OCI-LY7 (cell line): Measurements from ENCODE around the gene PRG3. TPM values are rescaled to one million over a fixed set of nuclear protein-coding genes. Genes with fewer than 3 reads are reported as not detected.
A peak's percentile ranks its signal among the peaks of the same experiment; 100 is the strongest.
"Not testable (repeated sequence)": the region's sequence is repeated elsewhere in the genome, so short reads cannot be mapped to it uniquely, and the experiment has no call there.

Experiments used
- BruUV-seq: library from RNA; stranded (reverse); fragments of 400-500 nt; replicated peaks from 2 replicates; lab custom pipeline; 2021; lab: Mats Ljungman, UMichigan
- CTCF ChIA-PET: fragments of 300-600 bp; sonication (Branson Sonifier 250); formaldehyde crosslinking; loops from one replicate; lab custom pipeline; 2022; ENCODE audit warnings: antibody characterized with exemption; ENCODE audit not compliant: unreplicated experiment; lab: Charles Lee
- POLR2A ChIA-PET: fragments of 300-600 bp; sonication (Branson Sonifier 250); formaldehyde crosslinking; loops from one replicate; lab custom pipeline; 2022; ENCODE audit warnings: antibody characterized with exemption; lab: Charles Lee
- DNase-seq: peaks from one replicate; pipeline ENCODE4 v3.0.0-alpha.2; 2015; ENCODE audit warnings: low spot score
- H2AFZ ChIP-seq: fragments of 200-600 bp; sonication (generic), shearing (Covaris generic); 2 replicates; pipeline ENCODE4 v1.6.1; 2014; ENCODE audit warnings: mild to moderate bottlenecking, antibody characterized with exemption, low read length, moderate library complexity
- H3K27ac ChIP-seq: fragments of 200-600 bp; sonication (generic); 2 replicates; pipeline ENCODE4 v1.5.1; 2014; ENCODE audit warnings: mixed run types, low read depth, mild to moderate bottlenecking, moderate library complexity, low read length, inconsistent platforms; ENCODE audit not compliant: poor library complexity, severe bottlenecking
- H3K36me3 ChIP-seq: fragments of 200-600 bp; sonication (generic); 2 replicates; pipeline ENCODE4 v1.6.1; 2014; ENCODE audit warnings: mild to moderate bottlenecking, antibody characterized with exemption, low read length, moderate library complexity, mixed read lengths; ENCODE audit not compliant: insufficient read depth
- H3K4me1 ChIP-seq: fragments of 200-600 bp; sonication (generic); 2 replicates; pipeline ENCODE4 v1.5.1; 2014; ENCODE audit warnings: mild to moderate bottlenecking, low read length; ENCODE audit not compliant: insufficient read depth, poor library complexity, severe bottlenecking
- H3K4me2 ChIP-seq: fragments of 200-600 bp; sonication (generic); 2 replicates; pipeline ENCODE4 v1.6.1; 2014; ENCODE audit warnings: mild to moderate bottlenecking, low read length
- H3K4me3 ChIP-seq: fragments of 200-600 bp; sonication (generic); 2 replicates; pipeline ENCODE4 v1.5.1; 2014; ENCODE audit warnings: mild to moderate bottlenecking, low read depth, low read length; ENCODE audit not compliant: poor library complexity, severe bottlenecking
- H3K79me2 ChIP-seq: fragments of 200-600 bp; sonication (generic); 2 replicates; pipeline ENCODE4 v1.6.1; 2016; ENCODE audit warnings: low read depth, mild to moderate bottlenecking, low read length, moderate library complexity, mixed read lengths; ENCODE audit not compliant: insufficient read depth
- H3K9me2 ChIP-seq: fragments of 200-600 bp; sonication (generic); 2 replicates; pipeline ENCODE4 v1.6.1; 2016; ENCODE audit warnings: mild to moderate bottlenecking, low read length, mixed read lengths; ENCODE audit not compliant: insufficient read depth
- H3K9me3 ChIP-seq: fragments of 200-600 bp; sonication (generic); 2 replicates; pipeline ENCODE4 v1.6.1; 2014; ENCODE audit warnings: mild to moderate bottlenecking, mixed run types, low read length, mixed read lengths
- H4K20me1 ChIP-seq: fragments of 200-600 bp; sonication (generic); 2 replicates; pipeline ENCODE4 v1.6.1; 2014; ENCODE audit warnings: mild to moderate bottlenecking, antibody characterized with exemption, low read length, moderate library complexity, mixed read lengths; ENCODE audit not compliant: insufficient read depth
- CTCF ChIP-seq: fragments of 200-600 bp; sonication (generic); conservative IDR thresholded peaks from 2 replicates; pipeline ENCODE4 v1.5.1; 2014; ENCODE audit warnings: mild to moderate bottlenecking, antibody characterized with exemption, low read length, moderate library complexity, mixed read lengths
- EZH2phosphoT487 ChIP-seq: fragments of 200-600 bp; sonication (generic); IDR thresholded peaks from 2 replicates; pipeline ENCODE4 v1.6.1; 2018; ENCODE audit warnings: low read depth, borderline replicate concordance, mild to moderate bottlenecking, mixed run types, antibody characterized with exemption, low read length, moderate library complexity, mixed read lengths
- intact Hi-C: fragments of 100-400 bp; cut with micrococcal nuclease; formaldehyde crosslinking; loops from one replicate; pipeline ENCODE4 v1.10.0; 2022; ENCODE audit not compliant: unreplicated experiment
- total RNA-seq, 2 experiments: library from RNA; depleted of rRNA in 1 of 2; stranded (reverse); fragments of >200 nt in 1 of 2; shearing (Covaris generic) in 1 of 2; gene quantifications; 2 replicates each; pipeline ENCODE4 v1.2.3, GENCODE V29; 2014 to 2022

The PRG3 gene
- total RNA-seq, 2 experiments from 2014 or later = not detected

- Histone ChIP-seq H4K20me1 (no peaks in the 10 kb centered on the region), H3K9me3 (no peaks in the 10 kb centered on the region), H3K79me2 (peaks cover 16% of the 10 kb centered on the region), H3K4me3 (no peak overlapping the region), H3K4me2 (no peak overlapping the region), H2AFZ (no peak overlapping the region), H3K27ac (no peak overlapping the region), H3K9me2 (no peaks in the 10 kb centered on the region), H3K36me3 (peaks cover 3% of the 10 kb centered on the region; the same call in 1 of the 2 replicates), H3K4me1 (peaks cover 13% of the 10 kb centered on the region)
- TF ChIP-seq EZH2phosphoT487 = no peak
- no peak for TF ChIP-seq CTCF
- DNase-seq = no peak
- intact Hi-C loops = loop anchor here (5.0 kb wide), 2 partner anchors 308 to 403 kb away; partner anchors contain the start of genes SELENOH and YPEL4
- POLR2A ChIA-PET = no interaction called here
- CTCF ChIA-PET = interaction anchor here (0.6 kb wide), 1 partner anchor 11 kb away, joined by 7 read pairs; no protein-coding TSS in a partner anchor
- BruUV-seq = no TSS peak
These were observed 41.6 kb downstream of the PRG3 start for GRCh38 chr11:57339328-57339727.

DNA sequence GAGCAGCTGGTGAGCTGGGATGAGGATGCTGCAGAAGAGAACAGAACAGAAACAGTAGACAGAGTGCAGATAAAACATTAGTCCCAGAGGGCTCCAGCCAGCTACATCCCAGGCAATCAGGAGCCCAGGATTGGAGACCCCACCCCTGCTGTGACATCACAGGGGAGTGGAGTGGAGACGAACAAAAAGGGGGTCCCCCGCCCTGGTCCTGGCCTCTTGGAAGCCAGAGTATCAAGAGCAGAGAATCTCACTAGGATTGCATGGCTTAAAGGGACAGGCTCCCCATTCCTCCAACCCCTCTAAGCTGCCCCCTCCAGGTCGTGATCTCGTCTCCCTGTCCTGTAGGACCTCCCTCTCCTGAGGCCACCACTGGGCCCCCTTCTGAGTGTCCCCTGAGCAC lies 42.8 kb downstream of the PRG3 start, which contains the start of gene P2RX3:
P2RX3 (plus strand) TSS at position 211 of the 400 bp plus-strand sequence. CDS start 199 bp downstream, outside the sequence.
- Histone ChIP-seq H3K4me2 (no peak within 1 kb of the TSS), H3K9me2 (no peaks in the 10 kb centered on the region), H4K20me1 (no peaks in the 10 kb centered on the region; the same call in 1 of the 2 replicates), H3K4me1 (peaks cover 25% of the 10 kb centered on the region), H3K9me3 (no peaks in the 10 kb centered on the region), H3K36me3 (peaks cover 14% of the 10 kb centered on the region), H2AFZ (no peak within 1 kb of the TSS), H3K79me2 (peaks cover 28% of the 10 kb centered on the region), H3K27ac (no peak within 1 kb of the TSS), H3K4me3 (no peak within 1 kb of the TSS)
- no peak for TF ChIP-seq CTCF
- no peak for TF ChIP-seq EZH2phosphoT487
- POLR2A ChIA-PET = no interaction called here
- CTCF ChIA-PET = interaction anchor here (0.6 kb wide), 1 partner anchor 60 kb away, joined by 3 read pairs; no protein-coding TSS in a partner anchor
- intact Hi-C loops = loop anchor here (5.0 kb wide), 2 partner anchors 309 to 404 kb away; partner anchors contain the start of genes SELENOH and YPEL4
- BruUV-seq = no TSS peak
- DNase-seq = no peak

- H3K27ac ChIP-seq, H3K9me3 ChIP-seq: not testable (repeated sequence)
These were observed 44.1 kb downstream of the PRG3 start for GRCh38 chr11:57336856-57337255.

More at GRCh38 chr11:57336856-57337255, 44.1 kb downstream of the PRG3 start:
- POLR2A ChIA-PET = interaction anchor here (0.6 to 4.9 kb wide), 4 partner anchors 11 to 1201 kb away, joined by 3 to 57 read pairs (median 4); partner anchors contain the start of gene TNKS1BP1
- not testable (repeated sequence) for DNase-seq, H3K9me2 ChIP-seq, H4K20me1 ChIP-seq, BruUV-seq, H3K4me2 ChIP-seq, H3K4me3 ChIP-seq
- CTCF ChIA-PET = interaction anchor here (0.6 kb wide), 1 partner anchor 127 kb away, joined by 3 read pairs; no protein-coding TSS in a partner anchor
- H3K36me3 ChIP-seq = peaks cover 27% of the 10 kb centered on the region
- H3K79me2 ChIP-seq = peaks cover 33% of the 10 kb centered on the region
- intact Hi-C loops = loop anchor here (5.0 kb wide), 2 partner anchors 310 to 405 kb away; partner anchors contain the start of genes SELENOH and YPEL4
- H2AFZ ChIP-seq = peak overlapping the region; percentile 98; the same call in 1 of the 2 replicates
- peaks cover 25% of the 10 kb centered on the region for H3K4me1 ChIP-seq
